ENCODE results near the gene RNF150.

The RNF150 gene

GRCh38 chr4:140903522-140904475, 229.5 kb downstream of the RNF150 start:
- no peak for DNase-seq

GRCh38 chr4:140901736-140902336, 231.4 kb downstream of the RNF150 start:
- no peak for DNase-seq

GRCh38 chr4:140893939-140894338, 239.3 kb downstream of the RNF150 start:
- DNase-seq: no peak

- no peak for DNase-seq
These were observed 245.2 kb downstream of the RNF150 start for GRCh38 chr4:140888054-140888453.

- DNase-seq: no peak
These were observed 245.8 kb downstream of the RNF150 start for GRCh38 chr4:140887467-140887866.

GRCh38 chr4:140884431-140885058, 248.7 kb downstream of the RNF150 start:
- no peak for DNase-seq

GRCh38 chr4:140877781-140878180, 255.5 kb downstream of the RNF150 start:
- DNase-seq: no peak

- no peak for DNase-seq
These were observed 256.5 kb downstream of the RNF150 start for GRCh38 chr4:140876615-140877364.

- DNase-seq: no peak
These were observed 257.4 kb downstream of the RNF150 start for GRCh38 chr4:140875746-140876452.

- no peak for DNase-seq
These were observed 259.2 kb downstream of the RNF150 start for GRCh38 chr4:140874056-140874455.

- no peak for DNase-seq
These were observed 261.9 kb downstream of the RNF150 start for GRCh38 chr4:140871368-140871767.

GRCh38 chr4:140870427-140870826, 262.8 kb downstream of the RNF150 start:
- DNase-seq: no peak

- no peak for DNase-seq
These were observed 263.8 kb downstream of the RNF150 start for GRCh38 chr4:140869446-140869845.

- DNase-seq: no peak
These were observed 265.9 kb downstream of the RNF150 start for GRCh38 chr4:140867356-140867755.

GRCh38 chr4:140866492-140867005, 266.7 kb downstream of the RNF150 start:
- DNase-seq: no peak

- DNase-seq: no peak
These were observed 267.7 kb downstream of the RNF150 start for GRCh38 chr4:140865253-140866217.

- no peak for DNase-seq
These were observed 270.1 kb downstream of the RNF150 start for GRCh38 chr4:140863197-140863596.

GRCh38 chr4:140862177-140862442, 271.2 kb downstream of the RNF150 start:
- no peak for DNase-seq

- DNase-seq: no peak
These were observed 271.7 kb downstream of the RNF150 start for GRCh38 chr4:140861359-140862176.

- DNase-seq: no peak
These were observed 274.4 kb downstream of the RNF150 start for GRCh38 chr4:140858897-140859296.
